Astrocyte of the cerebellum (primary cell): ENCODE results near the gene YJU2.

ENCODE experiments used
- DNase-seq: peaks from one replicate; pipeline ENCODE4 v3.0.0-alpha.2; 2011; ENCODE audit warnings: low read depth
- H3K4me3 ChIP-seq: 2 replicates; pipeline ENCODE4 v1.5.1; 2011; ENCODE audit warnings: mild to moderate bottlenecking, low read depth, low read length, moderate library complexity
- in situ Hi-C: cut with HindIII; loops from 2 replicates; pipeline ENCODE4 v1.10.0; 2017; ENCODE audit warnings: low sequenced_read_pairs
- TF ChIP-seq, protein P1 (sequence below): IDR thresholded peaks from 2 replicates; pipeline ENCODE4 v1.5.1; 2012; ENCODE audit warnings: low read length, low read depth, moderate library complexity, mild to moderate bottlenecking; ENCODE audit errors: missing control alignments

The YJU2 gene

DNA sequence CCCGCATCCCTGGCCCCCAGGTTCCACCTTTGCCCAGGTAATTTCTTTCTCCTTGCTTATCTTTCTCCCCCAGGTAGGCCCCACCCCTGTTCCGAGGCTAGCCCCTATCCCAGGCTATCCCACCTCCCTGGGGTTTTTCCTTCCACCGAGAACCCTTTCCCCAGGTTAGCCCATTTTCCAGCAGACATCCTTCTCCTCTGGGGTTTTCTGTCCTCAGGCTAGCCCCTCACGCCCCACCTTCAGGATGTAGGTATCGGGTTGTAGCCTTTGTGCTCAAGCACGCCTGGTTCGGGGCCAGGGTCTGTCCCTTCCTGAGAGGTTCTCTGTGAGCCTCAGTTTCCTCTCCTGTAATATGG lies 58.4 kb downstream of the YJU2 start:
- in situ Hi-C loops: no loop called here

GRCh38 chr19:4305659-4306058 lies 58.8 kb downstream of the YJU2 start:
- TF ChIP-seq, protein P1, sequence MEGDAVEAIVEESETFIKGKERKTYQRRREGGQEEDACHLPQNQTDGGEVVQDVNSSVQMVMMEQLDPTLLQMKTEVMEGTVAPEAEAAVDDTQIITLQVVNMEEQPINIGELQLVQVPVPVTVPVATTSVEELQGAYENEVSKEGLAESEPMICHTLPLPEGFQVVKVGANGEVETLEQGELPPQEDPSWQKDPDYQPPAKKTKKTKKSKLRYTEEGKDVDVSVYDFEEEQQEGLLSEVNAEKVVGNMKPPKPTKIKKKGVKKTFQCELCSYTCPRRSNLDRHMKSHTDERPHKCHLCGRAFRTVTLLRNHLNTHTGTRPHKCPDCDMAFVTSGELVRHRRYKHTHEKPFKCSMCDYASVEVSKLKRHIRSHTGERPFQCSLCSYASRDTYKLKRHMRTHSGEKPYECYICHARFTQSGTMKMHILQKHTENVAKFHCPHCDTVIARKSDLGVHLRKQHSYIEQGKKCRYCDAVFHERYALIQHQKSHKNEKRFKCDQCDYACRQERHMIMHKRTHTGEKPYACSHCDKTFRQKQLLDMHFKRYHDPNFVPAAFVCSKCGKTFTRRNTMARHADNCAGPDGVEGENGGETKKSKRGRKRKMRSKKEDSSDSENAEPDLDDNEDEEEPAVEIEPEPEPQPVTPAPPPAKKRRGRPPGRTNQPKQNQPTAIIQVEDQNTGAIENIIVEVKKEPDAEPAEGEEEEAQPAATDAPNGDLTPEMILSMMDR: no peak
- in situ Hi-C loops: no loop called here
- H3K4me3 ChIP-seq: no peak overlapping the region
- no peak for DNase-seq

More for the DNA sequence above, 58.4 kb downstream of the YJU2 start:
- TF ChIP-seq, protein P1: no peak
- no peak for DNase-seq
- peak overlapping the region; percentile 37 for H3K4me3 ChIP-seq

DNA sequence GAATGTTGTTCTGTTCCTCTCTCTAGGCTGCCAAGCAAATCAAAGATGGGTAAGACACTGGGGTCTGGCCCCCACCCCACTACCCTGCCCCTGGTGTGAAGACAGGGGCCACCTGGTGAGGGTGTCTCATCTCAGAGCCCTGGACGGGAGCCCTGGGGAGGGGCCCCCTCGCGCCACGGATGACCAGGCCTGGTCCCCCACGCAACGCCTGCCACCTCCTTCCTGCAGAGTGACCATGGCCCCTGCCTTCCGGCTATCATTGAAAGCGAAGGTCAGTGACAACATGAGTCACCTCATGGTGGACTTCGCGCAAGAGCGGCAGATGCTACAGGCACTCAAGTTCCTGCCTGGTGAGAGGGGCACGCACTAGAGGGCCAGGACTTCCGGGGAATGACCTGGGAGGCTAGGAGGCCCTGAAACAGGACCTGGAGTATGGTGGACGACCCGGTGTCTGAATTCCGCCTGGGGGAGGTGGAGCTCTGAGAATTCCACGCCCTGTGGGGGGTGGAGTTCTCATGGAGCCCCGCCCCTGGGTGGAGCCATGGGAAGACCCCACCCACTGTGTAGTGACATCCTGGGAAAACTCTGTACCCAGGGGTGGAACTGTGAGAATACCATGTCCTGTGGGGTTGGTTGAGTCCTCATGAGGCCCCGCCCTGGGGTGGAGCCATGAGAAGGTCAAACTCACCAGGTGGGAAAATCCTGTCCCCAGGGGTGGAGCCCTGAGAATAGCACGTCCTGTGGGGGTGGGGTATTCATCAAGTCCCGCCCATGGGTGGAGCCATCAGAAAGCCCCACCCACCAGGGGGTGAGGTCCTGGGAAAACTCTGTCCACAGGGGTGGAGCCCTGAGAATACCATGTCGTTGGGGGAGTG lies 63.6 kb downstream of the YJU2 start:
- in situ Hi-C loops: no loop called here
- no peak for DNase-seq
- TF ChIP-seq, protein P1: no peak
- no peak overlapping the region for H3K4me3 ChIP-seq

- no peak overlapping the region for H3K4me3 ChIP-seq
- DNase-seq: no peak
- TF ChIP-seq, protein P1: no peak
- in situ Hi-C loops: no loop called here
Measured at GRCh38 chr19:4313847-4314490, 67.1 kb downstream of the YJU2 start.

DNA sequence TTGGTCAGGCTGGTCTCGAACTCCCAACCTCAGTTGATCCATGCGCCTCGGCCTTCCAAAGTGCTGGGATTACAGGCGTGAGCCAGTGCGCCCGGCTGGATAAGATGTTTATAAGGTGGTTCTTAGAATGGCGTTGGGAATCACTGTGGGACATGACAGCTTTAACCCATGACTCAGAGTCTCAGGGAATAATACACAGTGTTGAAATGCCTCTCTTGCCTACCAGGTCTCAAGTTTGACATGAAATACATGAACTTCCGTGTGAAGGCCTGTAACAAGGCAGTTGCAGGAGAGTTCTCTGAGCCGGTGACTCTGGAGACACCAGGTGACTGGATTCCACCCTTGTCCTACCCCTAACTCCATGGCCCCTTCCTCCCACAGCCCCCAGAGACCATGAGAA lies 70.1 kb downstream of the YJU2 start:
- in situ Hi-C loops: no loop called here
- no peak overlapping the region for H3K4me3 ChIP-seq
- TF ChIP-seq, protein P1: no peak
- no peak for DNase-seq

- in situ Hi-C loops: no loop called here
- TF ChIP-seq, protein P1: no peak
- no peak for DNase-seq
- no peak overlapping the region for H3K4me3 ChIP-seq
Measured at GRCh38 chr19:4318460-4318859, 71.6 kb downstream of the YJU2 start.
